HG03135 (cell line): ENCODE measurements around the gene CBLN4.

Experiments used
- ATAC-seq: cut with Tn5 transposase; IDR thresholded peaks from one replicate; pipeline ENCODE4 v1.9.1; 2021; ENCODE audit warnings: mild to moderate bottlenecking, moderate library complexity; ENCODE audit not compliant: unreplicated experiment

Gene CBLN4

GRCh38 chr20:56005389-56005715, at the start of gene CBLN4:
CBLN4 (minus strand) TSS chr20:56005519; CDS start chr20:56004171, 1,348 bp downstream.
- no peak for ATAC-seq

- ATAC-seq, result no peak
These were observed 37.9 kb upstream of the CBLN4 start for GRCh38 chr20:56043227-56043626.

GRCh38 chr20:56032251-56032650, 26.9 kb upstream of the CBLN4 start:
- no peak for ATAC-seq

DNA sequence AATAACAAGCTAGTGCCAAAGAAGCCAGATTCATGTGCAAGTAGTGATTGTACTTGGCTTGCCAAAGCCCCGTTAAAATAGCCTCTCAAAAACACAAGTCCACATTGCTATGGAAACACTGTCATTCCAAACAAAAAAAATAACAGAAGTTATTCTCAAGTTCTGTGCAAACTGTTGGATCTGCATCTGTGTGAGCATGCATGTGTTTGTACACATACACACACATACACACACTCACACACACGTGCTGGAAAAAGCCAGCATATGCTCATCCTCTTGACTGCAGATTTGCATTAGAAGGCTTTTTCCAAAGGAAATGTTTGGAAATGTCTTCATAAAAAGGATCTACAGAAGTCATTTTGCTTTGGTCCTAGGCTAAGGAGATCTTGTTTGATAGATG, 13.4 kb upstream of the CBLN4 start:
- no peak for ATAC-seq

DNA sequence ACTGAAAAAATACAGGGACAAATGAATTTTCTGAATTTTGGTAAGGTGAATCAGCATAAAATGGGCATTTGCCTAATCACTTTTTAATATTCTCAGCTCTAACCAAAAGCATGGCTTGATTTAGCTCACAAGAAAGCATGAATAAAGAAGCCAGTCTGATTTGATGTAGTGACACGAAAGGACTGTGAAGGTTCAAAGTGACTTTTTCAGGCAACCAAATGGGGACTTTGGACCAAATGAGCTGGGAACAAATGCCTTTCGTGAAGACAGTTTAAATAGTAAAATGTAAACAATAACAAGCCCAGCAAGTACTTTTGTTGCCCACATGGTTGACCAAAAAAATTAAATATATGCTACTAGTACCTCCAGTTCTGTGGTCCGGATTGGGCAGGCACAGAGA, 12.9 kb upstream of the CBLN4 start:
- ATAC-seq, result no peak

DNA sequence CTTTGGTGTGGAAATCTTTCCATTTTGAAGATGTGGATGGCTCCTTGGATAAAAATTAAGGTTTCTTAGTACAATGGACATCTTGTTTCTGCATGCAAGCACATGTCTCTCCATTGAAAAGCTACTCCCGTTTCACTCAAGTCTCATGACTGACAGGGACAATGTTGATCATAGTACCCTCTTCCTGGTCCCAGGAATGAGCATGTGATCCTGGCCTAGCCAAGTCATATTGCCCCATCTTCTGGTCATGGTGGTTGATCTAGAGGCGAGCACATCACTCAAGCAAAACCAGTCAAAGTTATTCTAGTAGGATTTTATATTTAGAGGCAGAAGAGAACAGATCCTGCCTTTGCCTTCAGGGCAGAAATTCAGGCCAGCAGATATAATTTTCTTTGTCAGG, 12.2 kb upstream of the CBLN4 start:
- ATAC-seq, result no peak

- no peak for ATAC-seq
These were observed 9.7 kb upstream of the CBLN4 start for GRCh38 chr20:56014998-56015397.

DNA sequence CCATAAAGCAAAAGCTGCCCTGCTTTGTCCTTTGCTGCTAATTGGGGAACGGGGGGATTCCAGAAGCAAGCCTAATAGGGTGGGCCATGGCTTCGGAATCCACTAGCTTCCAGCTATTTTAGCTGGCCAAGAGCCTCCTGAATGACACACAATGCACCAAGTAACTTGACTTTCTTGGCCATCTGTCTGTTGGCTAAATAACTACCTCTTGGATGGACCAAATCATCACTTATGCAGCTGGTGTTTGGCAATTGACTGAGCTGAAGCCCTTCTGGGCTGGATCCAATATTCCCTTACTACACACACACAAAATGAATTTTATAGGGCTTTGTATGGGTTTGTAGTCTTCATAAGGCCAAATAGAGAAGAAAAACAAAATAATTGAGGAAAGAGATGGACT, 8.8 kb upstream of the CBLN4 start:
- ATAC-seq, result no peak

DNA sequence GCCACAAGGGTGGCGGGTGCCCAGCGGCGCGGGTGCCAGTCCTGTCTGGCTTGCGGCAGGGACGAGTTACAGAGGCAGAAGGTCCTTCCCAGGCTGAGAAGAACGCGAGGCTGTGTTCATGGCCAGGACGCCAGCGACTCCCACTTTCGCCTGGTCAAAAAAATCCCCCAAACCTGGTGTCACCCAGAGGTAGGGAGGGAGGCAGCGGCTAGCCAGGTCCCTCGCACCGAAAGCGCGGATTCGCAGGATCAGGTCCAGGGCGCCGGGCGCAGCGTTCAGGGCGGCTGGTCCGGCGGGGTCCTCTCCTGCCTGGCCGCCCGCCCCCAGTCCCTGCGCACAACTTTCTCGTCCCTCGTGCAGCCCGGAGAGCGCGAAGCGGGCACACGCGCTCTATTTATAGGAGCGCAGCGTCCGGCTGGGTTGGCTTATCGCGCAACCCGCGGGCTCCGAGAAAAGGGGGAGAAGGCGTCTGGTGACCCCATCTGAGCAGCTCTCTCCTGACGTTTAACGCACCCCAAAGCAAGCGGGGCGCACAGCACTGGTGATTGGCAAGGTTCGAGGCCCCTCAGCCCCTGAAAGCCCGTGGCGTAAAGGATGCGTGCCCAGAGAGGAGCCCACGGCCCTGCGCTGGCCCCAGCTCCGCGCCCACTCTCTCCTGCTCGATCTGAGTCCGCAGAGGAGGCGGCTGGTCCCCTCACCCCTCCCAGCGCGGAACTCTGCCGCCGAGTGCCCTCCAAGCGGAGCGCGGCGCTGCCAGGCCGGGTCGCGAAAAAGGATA, 519 bp downstream of the CBLN4 start:
- no peak for ATAC-seq

GRCh38 chr20:56004007-56004406, 1.3 kb downstream of the CBLN4 start:
- ATAC-seq, result no peak

DNA sequence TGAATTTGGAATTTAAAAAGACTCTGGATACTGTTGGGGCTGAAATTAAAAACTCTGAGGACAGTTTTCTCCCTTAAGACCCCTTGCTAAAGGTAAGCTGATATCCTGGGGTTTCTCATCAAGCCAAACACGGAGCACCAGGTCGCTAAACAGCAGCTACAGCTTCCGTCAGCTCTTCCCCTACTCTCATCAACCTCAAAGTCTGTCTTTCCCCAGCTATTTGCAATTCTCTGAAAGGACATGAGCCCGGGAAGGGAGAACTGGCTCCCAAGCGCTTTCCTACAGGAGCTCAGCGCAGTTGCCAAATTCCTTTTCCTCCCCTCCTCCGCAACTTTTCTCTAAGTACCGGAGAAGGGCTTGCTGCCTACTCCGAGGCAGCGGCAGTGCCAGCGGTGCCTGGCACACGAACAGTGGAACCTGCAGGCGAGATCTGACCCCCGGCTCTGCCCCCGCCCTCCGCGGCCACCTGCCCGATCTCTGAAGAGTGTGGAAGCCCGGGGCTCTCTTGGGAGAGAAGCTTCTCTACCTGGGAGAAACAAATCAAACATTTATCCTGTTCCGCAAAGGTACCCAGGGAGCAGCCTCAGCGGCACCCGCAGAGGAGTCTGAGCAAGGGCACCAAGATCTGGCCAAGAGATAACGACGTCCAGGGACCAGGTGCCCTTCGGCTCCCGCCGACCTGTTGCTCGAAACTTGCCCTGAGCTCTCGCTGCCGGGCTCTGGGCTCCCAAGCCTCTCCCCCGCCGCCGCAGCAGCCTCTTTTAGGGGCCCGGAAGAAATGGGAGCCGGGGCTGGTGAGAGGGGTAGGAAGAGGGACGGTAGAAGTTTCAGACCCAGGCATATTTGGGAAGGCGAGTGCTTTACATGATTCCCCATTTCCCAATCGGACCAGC, 2.2 kb downstream of the CBLN4 start:
- ATAC-seq, result no peak

GRCh38 chr20:56001890-56002289, 3.4 kb downstream of the CBLN4 start:
- no peak for ATAC-seq

- ATAC-seq, result no peak
These were observed 4.1 kb downstream of the CBLN4 start for GRCh38 chr20:56001106-56001785.

GRCh38 chr20:55978550-55978949, 26.8 kb downstream of the CBLN4 start:
- no peak for ATAC-seq

GRCh38 chr20:55977690-55978459, 27.4 kb downstream of the CBLN4 start:
- ATAC-seq, result no peak

GRCh38 chr20:55974491-55975202, 30.7 kb downstream of the CBLN4 start:
- ATAC-seq, result no peak

DNA sequence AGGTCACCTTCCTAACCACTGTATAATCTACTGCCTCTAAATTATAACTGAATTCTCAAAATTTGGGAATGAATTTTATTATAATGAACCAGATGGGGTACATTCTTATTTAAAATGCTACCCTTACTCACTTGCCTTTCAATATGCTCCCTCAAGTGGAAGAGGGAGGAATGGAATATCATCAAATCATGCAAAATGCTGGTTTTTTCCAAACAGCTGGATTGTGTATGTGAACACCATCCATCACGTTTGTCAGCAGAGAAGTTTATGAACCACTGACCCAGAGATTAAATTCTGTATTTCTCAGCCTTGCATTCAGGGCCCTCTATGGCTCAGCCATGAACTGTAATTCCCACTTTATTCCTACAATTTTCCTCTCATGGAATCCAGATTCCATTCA, 40.5 kb downstream of the CBLN4 start:
- no peak for ATAC-seq

DNA sequence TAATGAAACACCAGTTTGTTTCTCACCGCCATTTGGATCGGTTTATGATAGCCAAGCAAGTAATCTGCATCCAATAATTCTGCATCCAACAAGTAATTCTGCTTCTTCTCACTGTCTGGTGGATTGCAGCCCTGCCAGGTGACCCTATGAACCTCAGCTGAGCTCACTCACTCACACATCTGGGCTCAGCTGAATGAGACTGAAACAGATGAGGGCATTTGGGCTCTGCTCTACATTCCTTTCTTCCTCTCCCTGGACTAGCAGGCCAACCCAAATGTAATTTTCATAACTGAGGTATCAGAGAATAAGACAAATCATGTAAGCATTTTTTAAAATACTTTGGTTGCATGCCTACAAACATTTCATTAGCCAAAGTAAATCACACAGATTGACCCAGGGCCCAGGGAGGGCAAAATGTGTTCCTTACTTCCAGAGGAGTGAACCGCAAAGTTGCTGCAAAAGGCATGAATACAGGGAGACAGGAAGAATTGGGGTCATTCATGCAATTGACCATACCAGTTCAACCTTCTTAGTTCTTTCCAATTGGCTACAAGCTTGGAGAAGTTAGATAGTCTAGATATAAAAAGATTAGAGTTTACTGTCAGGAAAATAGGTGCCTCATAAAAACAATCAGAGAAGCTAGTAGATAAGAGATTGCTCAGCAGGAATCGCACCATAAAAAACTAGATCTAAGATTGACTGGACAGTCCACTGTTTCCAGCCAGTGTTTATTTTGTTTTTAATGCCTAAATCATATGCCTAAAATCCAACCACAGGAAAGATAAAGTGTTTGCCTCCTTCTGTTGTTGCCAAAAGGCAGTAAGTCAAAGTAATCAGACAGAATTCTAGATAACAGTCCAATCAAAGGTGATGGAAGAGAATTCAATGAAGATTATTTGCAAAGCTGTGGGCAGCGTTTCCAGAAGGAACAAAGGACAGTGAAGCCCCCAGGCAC, 43.7 kb downstream of the CBLN4 start:
- ATAC-seq, result no peak

DNA sequence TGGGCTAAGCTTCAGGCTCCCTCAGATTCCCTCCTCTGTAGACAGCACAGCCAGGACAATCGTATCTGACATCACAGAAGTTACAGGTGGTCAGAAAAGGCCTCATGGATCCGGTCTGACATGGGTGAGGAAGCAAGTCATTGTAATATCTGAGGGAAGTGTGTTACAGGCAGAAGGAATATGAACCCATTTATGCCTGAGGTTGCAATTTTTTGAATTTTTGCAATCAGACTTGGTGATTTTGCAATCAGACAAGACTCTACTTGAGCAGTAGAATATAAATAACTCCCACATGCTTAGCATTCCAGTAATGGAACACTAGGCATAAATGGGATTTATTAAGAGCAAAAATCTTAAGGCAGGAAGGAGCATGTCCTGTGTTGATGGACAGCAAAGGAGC, 52.1 kb downstream of the CBLN4 start:
- no peak for ATAC-seq
